GM12878 (cell line): ENCODE data around the gene TTYH1. TPM values are rescaled to one million over a fixed set of nuclear protein-coding genes. Genes with fewer than 3 reads are reported as not detected.

Experiments used
- polyA plus RNA-seq, 11 experiments: library from polyadenylated mRNA; depleted of rRNA in 4 of 11; unstranded in 6 of 11; stranded (reverse) in 5 of 11; fragments of >200 nt; fragmentation: Nextera tagmentation in 4 of 11; fragmentation: Illumina TruSeq in 1 of 11; extraction: Ambion mirVana in 4 of 11; extraction: Trizol in 1 of 11; gene quantifications; 1 replicate in 1 of 11; 2 replicates in 10 of 11; pipeline versions ENCODE4 v1.2.1 to v1.2.3, GENCODE V29; 2011 to 2016; ENCODE audit warnings: inconsistent platforms in 2 of 11, missing spikeins in 2 of 11, low read depth in 1 of 11
- small RNA-seq: library from RNA; depleted of rRNA; stranded (forward); fragments of <200 nt; gene quantifications from one replicate; pipeline ENCODE3, GENCODE V24; 2014
- total RNA-seq, 4 experiments: library from RNA; depleted of rRNA in 3 of 4; stranded (reverse); fragments of >200 nt in 3 of 4; fragmentation: Illumina TruSeq in 1 of 4; extraction: Trizol in 1 of 4; gene quantifications; 2 replicates each; pipeline versions ENCODE4 v1.2.1 to v1.2.3, GENCODE V29; 2013 to 2021

The TTYH1 gene
- total and polyA plus RNA-seq, 10 of the 15 experiments (the other 5 are each of a cell fraction or from before 2014, with no cell fraction given): 0.01 to 0.36 (median 0.09) TPM; not detected in 3

Small RNAs within 50 kb of the gene (small RNA-seq; reads per million reads assigned to genes)
- not detected for gene AC245884.3

Other genes with a start within 250 kb of the TTYH1 start
Only the 7 nearest of the 19 such genes appear.
- 0.73 and 0.76 TPM in 2 replicates for gene LILRA5, start 102.3 kb upstream of the TTYH1 start, total RNA-seq (2014; rRNA removed)
- 0.31 and 0.32 TPM in 2 replicates for gene LILRA5, start 102.3 kb upstream of the TTYH1 start, total RNA-seq (2014; rRNA removed; fragmentation: Illumina TruSeq; extraction: Trizol)
- 0.41 and 0.51 TPM in 2 replicates for gene LILRA5, start 102.3 kb upstream of the TTYH1 start, total RNA-seq (2021)
- not detected in 2 replicates for gene LILRA5, start 102.3 kb upstream of the TTYH1 start, polyA plus RNA-seq (2011; rRNA removed)
- 0.31 TPM in 1 of 2 replicates, not detected in the other for gene LILRA5, start 102.3 kb upstream of the TTYH1 start, polyA plus RNA-seq (2014; fragmentation: Illumina TruSeq; extraction: Trizol)
- gene LILRA5, start 102.3 kb upstream of the TTYH1 start, polyA plus RNA-seq (2014; fragmentation: Nextera tagmentation; extraction: Ambion mirVana): under 1 TPM in 1 of 2 experiments, not detected in 1; 0.05 TPM
- gene LILRA5, start 102.3 kb upstream of the TTYH1 start, polyA plus RNA-seq (2014; rRNA removed): 0.18 and 1.2 TPM in 2 replicates
- not detected for gene LILRA5, start 102.3 kb upstream of the TTYH1 start, polyA plus RNA-seq (2016; fragmentation: Nextera tagmentation; extraction: Ambion mirVana)
- 17.9 and 19.1 TPM in 2 replicates for gene LILRA4, start 76.3 kb upstream of the TTYH1 start, total RNA-seq (2014; rRNA removed)
- 10.2 and 13.6 TPM in 2 replicates for gene LILRA4, start 76.3 kb upstream of the TTYH1 start, total RNA-seq (2014; rRNA removed; fragmentation: Illumina TruSeq; extraction: Trizol)
- gene LILRA4, start 76.3 kb upstream of the TTYH1 start, total RNA-seq (2021): 12.7 and 17.2 TPM in 2 replicates
- 1.8 and 2.4 TPM in 2 replicates for gene LILRA4, start 76.3 kb upstream of the TTYH1 start, polyA plus RNA-seq (2011; rRNA removed)
- gene LILRA4, start 76.3 kb upstream of the TTYH1 start, polyA plus RNA-seq (2014; fragmentation: Illumina TruSeq; extraction: Trizol): 13.4 and 14.3 TPM in 2 replicates
- gene LILRA4, start 76.3 kb upstream of the TTYH1 start, polyA plus RNA-seq (2014; fragmentation: Nextera tagmentation; extraction: Ambion mirVana): 10 to 100 TPM in 1 of 2 experiments, 1 to 10 TPM in 1; 9.7 to 12.4 TPM
- gene LILRA4, start 76.3 kb upstream of the TTYH1 start, polyA plus RNA-seq (2014; rRNA removed): 17.4 and 18.5 TPM in 2 replicates
- 1 to 10 TPM; 6.4 to 6.9 TPM for gene LILRA4, start 76.3 kb upstream of the TTYH1 start, polyA plus RNA-seq (2016; fragmentation: Nextera tagmentation; extraction: Ambion mirVana)
- gene LAIR1, start 50.5 kb upstream of the TTYH1 start, total RNA-seq (2014; rRNA removed): 36.2 and 41.2 TPM in 2 replicates
- 39.2 and 41.8 TPM in 2 replicates for gene LAIR1, start 50.5 kb upstream of the TTYH1 start, total RNA-seq (2014; rRNA removed; fragmentation: Illumina TruSeq; extraction: Trizol)
- 43.1 and 44.4 TPM in 2 replicates for gene LAIR1, start 50.5 kb upstream of the TTYH1 start, total RNA-seq (2021)
- gene LAIR1, start 50.5 kb upstream of the TTYH1 start, polyA plus RNA-seq (2011; rRNA removed): 13.5 and 15.5 TPM in 2 replicates
- 35.2 and 49.1 TPM in 2 replicates for gene LAIR1, start 50.5 kb upstream of the TTYH1 start, polyA plus RNA-seq (2014; fragmentation: Illumina TruSeq; extraction: Trizol)
- 10 to 100 TPM in 1 of 2 experiments, 1 to 10 TPM in 1; 8.6 to 13.1 TPM for gene LAIR1, start 50.5 kb upstream of the TTYH1 start, polyA plus RNA-seq (2014; fragmentation: Nextera tagmentation; extraction: Ambion mirVana)
- 58.2 and 62.0 TPM in 2 replicates for gene LAIR1, start 50.5 kb upstream of the TTYH1 start, polyA plus RNA-seq (2014; rRNA removed)
- gene LAIR1, start 50.5 kb upstream of the TTYH1 start, polyA plus RNA-seq (2016; fragmentation: Nextera tagmentation; extraction: Ambion mirVana): 10 to 100 TPM; 30.7 to 31.3 TPM
- 21.7 and 26.3 TPM in 2 replicates for gene LENG8, start 33.7 kb downstream of the TTYH1 start, total RNA-seq (2014; rRNA removed)
- 11.3 and 11.5 TPM in 2 replicates for gene LENG8, start 33.7 kb downstream of the TTYH1 start, total RNA-seq (2014; rRNA removed; fragmentation: Illumina TruSeq; extraction: Trizol)
- gene LENG8, start 33.7 kb downstream of the TTYH1 start, total RNA-seq (2021): 119 and 145 TPM in 2 replicates
- gene LENG8, start 33.7 kb downstream of the TTYH1 start, polyA plus RNA-seq (2011; rRNA removed): 16.2 and 36.4 TPM in 2 replicates
- 14.8 and 32.4 TPM in 2 replicates for gene LENG8, start 33.7 kb downstream of the TTYH1 start, polyA plus RNA-seq (2014; fragmentation: Illumina TruSeq; extraction: Trizol)
- gene LENG8, start 33.7 kb downstream of the TTYH1 start, polyA plus RNA-seq (2014; fragmentation: Nextera tagmentation; extraction: Ambion mirVana): 1 to 10 TPM; 2.3 to 2.5 TPM
- gene LENG8, start 33.7 kb downstream of the TTYH1 start, polyA plus RNA-seq (2014; rRNA removed): 143 and 168 TPM in 2 replicates
- 10 to 100 TPM; 46.0 to 51.4 TPM for gene LENG8, start 33.7 kb downstream of the TTYH1 start, polyA plus RNA-seq (2016; fragmentation: Nextera tagmentation; extraction: Ambion mirVana)
- 2.9 and 4.0 TPM in 2 replicates for gene LENG9, start 48.3 kb downstream of the TTYH1 start, total RNA-seq (2014; rRNA removed)
- 0.76 and 0.78 TPM in 2 replicates for gene LENG9, start 48.3 kb downstream of the TTYH1 start, total RNA-seq (2014; rRNA removed; fragmentation: Illumina TruSeq; extraction: Trizol)
- gene LENG9, start 48.3 kb downstream of the TTYH1 start, total RNA-seq (2021): 2.5 and 3.5 TPM in 2 replicates
- 0.09 and 0.20 TPM in 2 replicates for gene LENG9, start 48.3 kb downstream of the TTYH1 start, polyA plus RNA-seq (2011; rRNA removed)
- gene LENG9, start 48.3 kb downstream of the TTYH1 start, polyA plus RNA-seq (2014; fragmentation: Illumina TruSeq; extraction: Trizol): 0.11 and 0.46 TPM in 2 replicates
- 1 to 10 TPM in 1 of 2 experiments, under 1 TPM in 1; 0.18 to 1.7 TPM for gene LENG9, start 48.3 kb downstream of the TTYH1 start, polyA plus RNA-seq (2014; fragmentation: Nextera tagmentation; extraction: Ambion mirVana)
- gene LENG9, start 48.3 kb downstream of the TTYH1 start, polyA plus RNA-seq (2014; rRNA removed): 2.1 and 2.7 TPM in 2 replicates
- gene LENG9, start 48.3 kb downstream of the TTYH1 start, polyA plus RNA-seq (2016; fragmentation: Nextera tagmentation; extraction: Ambion mirVana): under 1 TPM in 1 of 2 experiments, not detected in 1; 0.09 TPM
- gene CDC42EP5, start 57.8 kb downstream of the TTYH1 start, total RNA-seq (2014; rRNA removed): 1.3 and 1.8 TPM in 2 replicates
- gene CDC42EP5, start 57.8 kb downstream of the TTYH1 start, total RNA-seq (2014; rRNA removed; fragmentation: Illumina TruSeq; extraction: Trizol): 1.2 TPM in 1 of 2 replicates, not detected in the other
- gene CDC42EP5, start 57.8 kb downstream of the TTYH1 start, total RNA-seq (2021): 1.4 and 1.5 TPM in 2 replicates
- gene CDC42EP5, start 57.8 kb downstream of the TTYH1 start, polyA plus RNA-seq (2011; rRNA removed): 0.40 and 0.42 TPM in 2 replicates
- gene CDC42EP5, start 57.8 kb downstream of the TTYH1 start, polyA plus RNA-seq (2014; fragmentation: Illumina TruSeq; extraction: Trizol): not detected in 2 replicates
- gene CDC42EP5, start 57.8 kb downstream of the TTYH1 start, polyA plus RNA-seq (2014; fragmentation: Nextera tagmentation; extraction: Ambion mirVana): not detected
- 1.1 and 1.4 TPM in 2 replicates for gene CDC42EP5, start 57.8 kb downstream of the TTYH1 start, polyA plus RNA-seq (2014; rRNA removed)
- not detected for gene CDC42EP5, start 57.8 kb downstream of the TTYH1 start, polyA plus RNA-seq (2016; fragmentation: Nextera tagmentation; extraction: Ambion mirVana)
- gene LAIR2, start 87.4 kb downstream of the TTYH1 start, total RNA-seq (2014; rRNA removed): not detected in 2 replicates
- not detected in 2 replicates for gene LAIR2, start 87.4 kb downstream of the TTYH1 start, total RNA-seq (2014; rRNA removed; fragmentation: Illumina TruSeq; extraction: Trizol)
- gene LAIR2, start 87.4 kb downstream of the TTYH1 start, total RNA-seq (2021): not detected in 2 replicates
- gene LAIR2, start 87.4 kb downstream of the TTYH1 start, polyA plus RNA-seq (2011; rRNA removed): 0.26 TPM in 1 of 2 replicates, not detected in the other
- gene LAIR2, start 87.4 kb downstream of the TTYH1 start, polyA plus RNA-seq (2014; fragmentation: Illumina TruSeq; extraction: Trizol): not detected in 2 replicates
- not detected for gene LAIR2, start 87.4 kb downstream of the TTYH1 start, polyA plus RNA-seq (2014; fragmentation: Nextera tagmentation; extraction: Ambion mirVana)
- not detected in 2 replicates for gene LAIR2, start 87.4 kb downstream of the TTYH1 start, polyA plus RNA-seq (2014; rRNA removed)
- not detected for gene LAIR2, start 87.4 kb downstream of the TTYH1 start, polyA plus RNA-seq (2016; fragmentation: Nextera tagmentation; extraction: Ambion mirVana)